Breast epithelium (tissue), 4 donors: ENCODE results near the gene SCT. TPM values are rescaled to one million over a fixed set of nuclear protein-coding genes. Genes with fewer than 3 reads are reported as not detected.

Experiments used
- DNase-seq, 2 donors: peaks; one replicate each; pipeline ENCODE4 v3.0.0-alpha.2; 2019; ENCODE audit warnings: low spot score in 2 of 2
- H3K27ac ChIP-seq, 2 donors: fragments of 200-600 bp; sonication (generic) in 1 of 2; one replicate each; pipeline ENCODE4 v1.5.1; 2016 to 2019; ENCODE audit warnings: mild to moderate bottlenecking in 1 of 2
- H3K27me3 ChIP-seq, 2 donors: fragments of 200-600 bp; sonication (generic) in 1 of 2; one replicate each; pipeline versions ENCODE4 v1.5.1 to v1.6.0; 2017 to 2019; ENCODE audit warnings: control low read depth in 1 of 2, mild to moderate bottlenecking in 1 of 2
- H3K36me3 ChIP-seq: fragments of 200-600 bp; one replicate; pipeline ENCODE4 v1.5.1; 2019
- H3K4me1 ChIP-seq, 2 donors: fragments of 200-600 bp; sonication (generic); one replicate each; pipeline ENCODE4 v1.5.1; 2016 to 2019; ENCODE audit warnings: control low read depth in 1 of 2
- H3K4me3 ChIP-seq, 3 donors: fragments of 200-600 bp; sonication (generic); 1 replicate in 2 of 3; 2 replicates in 1 of 3; pipeline ENCODE4 v1.5.1; 2016 to 2019; ENCODE audit warnings: mild to moderate bottlenecking in 3 of 3, moderate library complexity in 2 of 3
- H3K9me3 ChIP-seq, 2 donors: fragments of 200-600 bp; sonication (generic) in 1 of 2; one replicate each; pipeline ENCODE4 v1.5.1; 2016 to 2019; ENCODE audit warnings: control low read depth in 1 of 2
- CTCF ChIP-seq, 3 donors: fragments of 450-650 bp; IDR thresholded peaks; one replicate each; pipeline ENCODE4 v1.5.1; 2016 to 2017; ENCODE audit warnings: antibody characterized with exemption in 3 of 3, mild to moderate bottlenecking in 3 of 3, moderate library complexity in 3 of 3
- POLR2A ChIP-seq: fragments of 450-650 bp; IDR thresholded peaks from one replicate; pipeline ENCODE4 v1.6.1; 2016; ENCODE audit warnings: antibody characterized with exemption, mild to moderate bottlenecking, moderate library complexity
- POLR2AphosphoS5 ChIP-seq, 3 donors: sonication (generic); formaldehyde crosslinking; IDR thresholded peaks; one replicate each; pipeline ENCODE4 v1.6.1; 2017; ENCODE audit warnings: antibody characterized with exemption in 3 of 3
- intact Hi-C: fragments of 100-400 bp; cut with DNase I; formaldehyde crosslinking; loops from one replicate; pipeline ENCODE4 v1.15.1; 2023; ENCODE audit warnings: low total_unique reads
- total RNA-seq, 3 donors: library from RNA; depleted of rRNA; stranded (reverse); fragments of >200 nt; gene quantifications; one replicate each; pipeline ENCODE4 v1.1.0, GENCODE V29; 2016

Gene SCT
- total RNA-seq, 3 donors from 2014 or later: not detected

DNA sequence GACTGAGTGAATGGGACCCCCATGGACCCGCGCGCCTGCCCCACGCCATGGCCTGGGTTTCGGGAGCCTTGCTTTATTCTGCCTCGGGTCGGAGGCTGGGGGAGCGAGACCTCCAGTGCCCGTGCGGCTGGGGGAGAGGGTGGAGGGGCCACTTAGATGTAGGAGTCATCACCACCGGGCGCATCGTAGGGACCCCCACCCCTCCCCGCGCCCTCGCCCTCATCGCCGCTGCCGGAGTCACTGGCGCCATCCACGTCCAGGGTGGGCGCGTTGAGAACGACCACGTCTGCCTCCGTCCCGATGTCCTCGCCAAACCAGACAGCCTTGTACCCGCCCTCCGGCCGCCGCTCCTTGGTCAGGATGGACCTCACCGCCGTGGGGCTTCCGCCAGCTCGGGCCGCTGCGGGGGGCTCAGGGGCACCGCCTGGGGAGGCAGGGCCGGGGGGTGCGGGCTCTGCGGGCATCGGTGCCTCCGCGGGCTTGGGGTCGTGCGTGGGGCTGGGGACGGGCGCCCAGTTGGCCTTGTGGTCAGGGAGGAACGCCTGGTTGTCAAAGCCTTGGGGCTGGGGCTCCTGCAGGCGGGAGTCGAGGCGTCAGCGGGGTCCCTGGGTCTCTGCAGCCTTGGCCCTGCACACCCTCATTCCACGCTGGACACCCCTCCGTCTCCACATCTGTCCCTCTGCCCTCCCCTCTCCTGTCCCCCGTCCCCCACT is 9.6 kb downstream of the SCT start:
- H3K4me1 ChIP-seq: peaks cover 10 to 13% of the 10 kb centered on the region in 2 donors
- TF ChIP-seq CTCF (IDR thresholded peaks at IDR 0.05) (no peak), POLR2AphosphoS5 (IDR thresholded peaks at IDR 0.05) (no peak), POLR2A (no peak)
- intact Hi-C loops: no loop called here
- H3K27ac ChIP-seq: no peak overlapping the region
- no peaks in the 10 kb centered on the region for H3K9me3 ChIP-seq
- H3K36me3 ChIP-seq: no peaks in the 10 kb centered on the region
- DNase-seq: no peak
- H3K4me3 ChIP-seq: no peak overlapping the region
- H3K27me3 ChIP-seq: no peaks in the 10 kb centered on the region

- DNase-seq: no peak
- TF ChIP-seq POLR2AphosphoS5 (IDR thresholded peaks at IDR 0.05): no peak
- no peak for TF ChIP-seq CTCF (IDR thresholded peaks at IDR 0.05)
- no peak for TF ChIP-seq POLR2A
- Histone ChIP-seq H3K4me1 (peaks cover 10 to 13% of the 10 kb centered on the region in 2 donors), H3K9me3 (no peaks in the 10 kb centered on the region), H3K4me3 (peak overlapping the region; percentile 71 to 76 (median 73)), H3K36me3 (no peaks in the 10 kb centered on the region), H3K27me3 (no peaks in the 10 kb centered on the region), H3K27ac (peak overlapping the region; percentile 92 to 99)
- intact Hi-C loops: loop anchor here (1.0 kb wide), 1 partner anchor 14 kb away; no protein-coding TSS in a partner anchor
Measured at GRCh38 chr11:616320-617198, 10.4 kb downstream of the SCT start.

DNA sequence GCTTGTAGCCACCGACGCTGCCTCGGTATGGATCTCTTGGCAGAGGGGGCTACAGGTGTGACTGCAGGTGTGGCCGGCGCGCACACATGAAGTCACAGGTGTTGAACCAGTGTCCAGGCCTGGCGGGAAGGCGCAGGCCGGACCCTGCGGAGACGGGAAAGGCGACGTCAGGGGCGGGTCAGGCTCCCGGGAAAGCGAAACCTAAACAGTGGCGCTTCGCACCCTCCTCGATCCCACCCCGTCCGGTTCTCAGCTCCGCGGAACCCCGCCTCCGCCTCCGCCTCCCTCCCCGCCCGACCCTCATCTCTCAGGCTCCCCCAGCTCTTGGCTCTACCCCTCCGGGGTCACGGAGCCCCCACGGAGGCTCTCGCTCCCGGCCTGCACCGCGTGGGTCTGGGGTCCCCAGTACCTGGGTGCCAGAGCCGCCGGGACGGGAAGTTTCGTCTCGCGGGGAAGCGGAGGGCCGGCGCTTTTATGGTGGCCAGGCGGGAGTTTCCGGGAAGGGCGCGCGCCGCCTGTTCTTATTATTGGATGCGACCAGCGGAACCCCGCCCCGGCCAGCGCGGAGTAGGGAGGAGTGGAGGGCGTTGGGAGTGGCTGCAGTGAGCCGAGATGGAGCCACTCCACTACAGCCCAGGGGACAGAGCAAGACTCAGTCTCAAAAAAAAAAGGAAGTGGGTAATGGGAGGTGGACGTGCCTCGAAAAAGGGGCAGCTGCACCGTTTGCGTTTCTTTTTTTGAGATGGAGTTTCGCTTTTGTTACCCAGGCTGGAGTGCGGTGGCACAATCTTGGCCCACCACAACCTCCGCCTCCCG is 11.3 kb downstream of the SCT start, which contains the start of gene IRF7:
TSS of gene IRF7 (minus strand) at position 447 of the 816 bp plus-strand sequence. CDS start 586 bp downstream, outside the sequence.
- H3K4me3 ChIP-seq: peak within 1 kb of the TSS; percentile 71 to 76 (median 73)
- no peaks in the 10 kb centered on the region for H3K9me3 ChIP-seq
- peak; percentile 94 to 97 for DNase-seq
- TF ChIP-seq POLR2A (peak; percentile 68), CTCF (IDR thresholded peaks at IDR 0.05) (no peak), POLR2AphosphoS5 (IDR thresholded peaks at IDR 0.05) (peak; percentile 86 to 92 (median 88))
- no peaks in the 10 kb centered on the region for H3K36me3 ChIP-seq
- intact Hi-C loops: loop anchor here (1.0 kb wide), 1 partner anchor 13 kb away; no protein-coding TSS in a partner anchor
- peaks cover 10 to 13% of the 10 kb centered on the region in 2 donors for H3K4me1 ChIP-seq
- no peaks in the 10 kb centered on the region for H3K27me3 ChIP-seq
- peak within 1 kb of the TSS; percentile 92 to 99 for H3K27ac ChIP-seq

DNA sequence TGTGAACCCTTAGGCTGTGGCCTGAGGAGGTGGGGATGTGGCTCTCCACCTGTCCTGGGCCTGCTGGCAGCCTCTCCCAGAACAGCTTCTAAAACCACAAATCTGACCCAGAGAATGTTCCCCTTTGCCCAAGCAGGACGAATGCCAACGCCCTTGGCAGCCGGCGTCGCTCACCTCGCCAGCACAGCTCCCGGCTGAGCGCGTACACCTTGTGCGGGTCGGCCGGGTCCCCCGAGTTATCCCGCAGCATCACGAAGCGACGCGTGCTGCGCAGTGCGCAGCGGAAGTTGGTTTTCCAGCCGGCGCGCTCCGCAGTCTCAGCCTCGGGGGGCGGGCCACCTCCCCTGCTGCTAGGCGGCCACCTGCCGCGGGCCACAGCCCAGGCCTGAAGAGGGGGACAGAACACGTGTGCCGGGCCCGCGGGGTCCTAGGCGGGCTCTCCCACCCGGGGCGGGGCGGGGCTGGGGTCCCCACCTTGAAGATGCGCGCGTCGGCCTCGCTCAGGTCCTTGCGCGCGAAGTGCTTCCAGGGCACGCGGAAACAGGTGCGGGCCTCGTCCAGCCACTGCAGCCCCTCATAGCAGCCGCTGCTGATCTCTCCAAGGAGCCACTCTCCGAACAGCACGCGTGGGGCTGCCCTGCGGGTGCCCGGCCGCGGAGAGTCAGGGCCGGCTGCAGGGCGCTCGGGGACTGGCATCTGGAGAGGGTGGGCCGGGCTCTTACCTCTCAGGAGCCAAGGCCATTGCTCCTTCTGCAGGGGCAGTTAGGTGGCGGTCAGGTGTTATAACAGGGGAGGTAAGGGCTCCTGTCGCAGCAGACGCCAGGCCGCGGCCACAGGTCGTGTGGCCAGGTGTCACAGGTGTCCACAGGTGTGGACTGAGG is 12.1 kb downstream of the SCT start:
- intact Hi-C loops: no loop called here
- H3K4me3 ChIP-seq: peak overlapping the region; percentile 71 to 76 (median 73)
- no peaks in the 10 kb centered on the region for H3K9me3 ChIP-seq
- TF ChIP-seq CTCF (IDR thresholded peaks at IDR 0.05) (no peak), POLR2A (no peak), POLR2AphosphoS5 (IDR thresholded peaks at IDR 0.05) (no peak)
- H3K4me1 ChIP-seq: peaks cover 10 to 13% of the 10 kb centered on the region in 2 donors
- H3K27me3 ChIP-seq: no peaks in the 10 kb centered on the region
- H3K27ac ChIP-seq: peak overlapping the region; percentile 92 to 99
- DNase-seq: peak in 1 of 2 donors; percentile 49
- H3K36me3 ChIP-seq: peaks cover under 1% of the 10 kb centered on the region
